Ovary (tissue), 9 donors: ENCODE data around the gene SFI1. TPM values are rescaled to one million over a fixed set of nuclear protein-coding genes. Genes with fewer than 3 reads are reported as not detected.

Experiments used
- DNase-seq, 5 donors: peaks; one replicate each; pipeline ENCODE4 v3.0.0-alpha.2; 2019 to 2020
- H3K27ac ChIP-seq, 2 donors: fragments of 200-600 bp; one replicate each; pipeline versions ENCODE4 v1.5.1 to v1.8.0; 2019 to 2022
- H3K27me3 ChIP-seq: fragments of 200-600 bp; one replicate; pipeline ENCODE4 v1.8.0; 2022
- H3K36me3 ChIP-seq: fragments of 200-600 bp; sonication (generic); one replicate; pipeline ENCODE4 v1.5.1; 2019
- H3K4me1 ChIP-seq: one replicate; pipeline ENCODE4 v1.8.1; 2013; ENCODE audit warnings: mild to moderate bottlenecking, moderate library complexity; ENCODE audit not compliant: insufficient read depth
- H3K4me3 ChIP-seq: fragments of 200-600 bp; sonication (generic); one replicate; pipeline ENCODE4 v1.5.1; 2017
- H3K9me3 ChIP-seq, 2 donors: fragments of 200-600 bp in 1 of 2; sonication (generic) in 1 of 2; one replicate each; pipeline versions ENCODE4 v1.5.1 to v1.8.1; 2013 to 2019; ENCODE audit warnings: mild to moderate bottlenecking in 1 of 2, moderate library complexity in 1 of 2
- CTCF ChIP-seq, 3 donors: fragments of 450-650 bp in 2 of 3; fragments of 200-600 bp in 1 of 3; IDR thresholded peaks; one replicate each; pipeline versions ENCODE4 v1.5.1 to v1.8.0; 2016 to 2022; ENCODE audit warnings: antibody characterized with exemption in 3 of 3, mild to moderate bottlenecking in 1 of 3
- EP300 ChIP-seq: sonication (generic); formaldehyde crosslinking; IDR thresholded peaks from one replicate; pipeline ENCODE4 v1.6.1; 2017; ENCODE audit warnings: antibody characterized with exemption
- POLR2A ChIP-seq: fragments of 450-650 bp; IDR thresholded peaks from one replicate; pipeline ENCODE4 v1.6.1; 2017; ENCODE audit warnings: antibody characterized with exemption, mild to moderate bottlenecking, moderate library complexity
- WGBS, 3 donors: extraction: QIAGEN DNeasy Blood & Tissue Kit in 1 of 3; methylation state at CpG; one replicate each; pipeline versions ENCODE4 v1.1.5 to v1.1.7; 2013 to 2017; 5-methylcytosine and 5-hydroxymethylcytosine counted together
- intact Hi-C, 4 donors: fragments of 100-400 bp; cut with DNase I; formaldehyde crosslinking; loops; one replicate each; pipeline versions ENCODE4 v1.11.0 to v1.15.1; 2022 to 2023
- polyA plus RNA-seq, 2 donors: library from polyadenylated mRNA; stranded (reverse); fragments of 200-250 nt in 1 of 2; fragments of 350-450 nt in 1 of 2; fragmentation: Illumina TruSeq in 1 of 2; extraction: RNeasy Lipid Tissue Mini Kit (QIAGEN cat#74804) in 1 of 2; gene quantifications; one replicate each; pipeline ENCODE4 v1.2.3, GENCODE V29; 2013 to 2014
- total RNA-seq, 7 donors: library from RNA; depleted of rRNA in 2 of 7; stranded (reverse); fragments of >200 nt in 2 of 7; fragmentation: NEBNext Ultra II Directional in 3 of 7; extraction: Animal tissue kit (Norgen Biotek cat#: 25700) in 3 of 7; gene quantifications; one replicate each; pipeline versions ENCODE4 v1.1.0 to v1.2.4, GENCODE V29; 2016 to 2023
- donor health status: DM: no; HTN: no; CAD: no; lungs with moderate emphysema.
- donor health status: DM: no; HTN: no; CAD: no.
- donor health status: Bipolar disorder and iron deficiency.
- donor health status: DM: yes; HTN: yes; CAD: no.
- donor health status: DM: no; HTN: no; CAD: no.
- donor health status: DM: yes; HTN: yes; CAD: no.

SFI1 gene
- total and polyA plus RNA-seq, 9 donors, result 10.8 to 33.9 (median 25.2) TPM

GRCh38 chr22:31604137-31604705 is 107.9 kb downstream of the SFI1 start:
- Histone ChIP-seq H3K4me1 (peaks cover 2% of the 10 kb centered on the region), H3K36me3 (no peaks in the 10 kb centered on the region), H3K27ac (no peak overlapping the region), H3K4me3 (no peak overlapping the region), H3K9me3 (no peaks in the 10 kb centered on the region), H3K27me3 (no peaks in the 10 kb centered on the region)
- TF ChIP-seq POLR2A (no peak), CTCF (IDR thresholded peaks at IDR 0.05) (no peak), EP300 (no peak)
- WGBS, 3 donors, result 91 to 97% (median 93%) methylated on average over 14 of the region's 14 CpGs
- DNase-seq, result no peak
- intact Hi-C loops, result no loop called here

- no peaks in the 10 kb centered on the region for H3K36me3 ChIP-seq
- TF ChIP-seq CTCF (IDR thresholded peaks at IDR 0.05) (no peak), EP300 (no peak)
- H3K9me3 ChIP-seq, result no peaks in the 10 kb centered on the region
- no peaks in the 10 kb centered on the region for H3K27me3 ChIP-seq
- no peak overlapping the region for H3K27ac ChIP-seq
- intact Hi-C loops, result no loop called here
- H3K4me1 ChIP-seq, result peaks cover 2% of the 10 kb centered on the region
- DNase-seq, result no peak
- 85 to 90% (median 86%) methylated on average over 17 of the region's 17 CpGs for WGBS, 3 donors
- H3K4me3 ChIP-seq, result no peak overlapping the region
Measured at GRCh38 chr22:31604746-31605705, 108.7 kb downstream of the SFI1 start.

GRCh38 chr22:31605851-31606585 is 109.7 kb downstream of the SFI1 start:
- Histone ChIP-seq H3K27ac (no peak overlapping the region), H3K4me1 (peaks cover 7% of the 10 kb centered on the region), H3K4me3 (no peak overlapping the region), H3K9me3 (no peaks in the 10 kb centered on the region), H3K36me3 (no peaks in the 10 kb centered on the region), H3K27me3 (no peaks in the 10 kb centered on the region)
- no peak for DNase-seq
- WGBS, 3 donors, result 91 to 95% (median 93%) methylated on average over 9 of the region's 9 CpGs
- intact Hi-C loops, result no loop called here
- TF ChIP-seq EP300, result no peak
- no peak for TF ChIP-seq CTCF (IDR thresholded peaks at IDR 0.05)
- TF ChIP-seq POLR2A, result no peak

GRCh38 chr22:31607696-31608095 is 111.4 kb downstream of the SFI1 start:
- H3K9me3 ChIP-seq, result no peaks in the 10 kb centered on the region
- DNase-seq, result no peak
- H3K4me1 ChIP-seq, result peaks cover 11% of the 10 kb centered on the region
- 91 to 94% (median 92%) methylated on average over 7 of the region's 7 CpGs for WGBS, 3 donors
- TF ChIP-seq CTCF (IDR thresholded peaks at IDR 0.05) (no peak), POLR2A (no peak), EP300 (no peak)
- no peaks in the 10 kb centered on the region for H3K36me3 ChIP-seq
- no peaks in the 10 kb centered on the region for H3K27me3 ChIP-seq
- H3K4me3 ChIP-seq, result no peak overlapping the region
- H3K27ac ChIP-seq, result no peak overlapping the region
- intact Hi-C loops, result no loop called here
